Measurements from ENCODE around the gene GATA6.
A peak's percentile ranks its signal among the peaks of the same experiment; 100 is the strongest.

Gene GATA6

DNA sequence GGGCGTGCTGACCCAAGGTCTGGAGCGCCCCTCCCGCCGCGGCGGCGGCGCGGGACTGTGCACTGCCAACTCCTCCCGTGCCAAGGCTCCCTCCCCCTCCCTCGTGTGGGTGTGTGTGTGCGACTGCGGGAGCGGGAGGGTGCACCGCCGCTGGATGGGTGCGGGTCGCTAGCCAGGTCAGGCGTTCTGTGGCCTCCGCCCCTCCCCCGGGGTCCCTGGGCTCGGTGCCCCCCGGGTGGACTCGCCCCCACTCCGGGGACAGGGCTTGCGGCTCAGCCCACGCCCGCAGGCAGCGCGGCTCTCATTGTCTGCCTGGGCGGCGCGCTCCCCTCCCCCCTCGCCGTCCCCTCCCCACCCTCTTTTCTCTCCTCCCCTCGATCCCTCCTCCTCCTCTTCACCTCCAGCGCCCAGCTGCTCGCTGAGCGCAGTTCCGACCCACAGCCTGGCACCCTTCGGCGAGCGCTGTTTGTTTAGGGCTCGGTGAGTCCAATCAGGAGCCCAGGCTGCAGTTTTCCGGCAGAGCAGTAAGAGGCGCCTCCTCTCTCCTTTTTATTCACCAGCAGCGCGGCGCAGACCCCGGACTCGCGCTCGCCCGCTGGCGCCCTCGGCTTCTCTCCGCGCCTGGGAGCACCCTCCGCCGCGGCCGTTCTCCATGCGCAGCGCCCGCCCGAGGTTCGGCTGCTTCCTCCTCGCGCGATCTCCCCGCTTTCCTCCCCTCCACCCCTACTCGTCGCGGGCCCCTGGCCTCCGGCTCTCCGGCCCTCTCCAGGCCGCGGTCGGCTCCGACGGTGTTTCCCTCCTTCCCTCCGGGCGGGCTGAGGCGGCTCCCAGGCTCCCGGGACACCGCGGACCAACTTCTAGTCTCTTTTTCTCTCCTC is at the start of gene GATA6:
GATA6 (plus strand) TSS at position 579 of the 878 bp plus-strand sequence. CDS start 1,556 bp downstream, outside the sequence.
- DNase-seq (ENCODE audit: low spot score), result peak; percentile 59

DNA sequence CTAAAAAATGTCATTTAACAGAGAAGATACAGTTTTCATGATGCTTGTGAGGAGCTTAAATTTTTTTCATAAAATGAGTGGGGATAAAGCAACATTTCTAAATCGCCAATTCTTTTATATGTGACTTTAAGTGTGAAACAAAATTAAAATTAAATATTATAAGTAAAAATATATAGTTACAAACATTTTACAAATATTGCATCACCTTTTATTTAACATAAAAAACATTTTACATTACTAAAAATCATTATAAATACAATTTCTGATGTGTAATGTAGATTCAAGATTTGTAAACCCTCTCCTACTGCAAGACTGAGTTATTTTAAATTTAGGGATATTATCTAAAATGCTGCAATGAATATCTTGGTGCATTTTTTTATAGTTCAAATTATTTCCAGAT is 44.4 kb upstream of the GATA6 start:
- DNase-seq (ENCODE audit: low spot score), result no peak

DNA sequence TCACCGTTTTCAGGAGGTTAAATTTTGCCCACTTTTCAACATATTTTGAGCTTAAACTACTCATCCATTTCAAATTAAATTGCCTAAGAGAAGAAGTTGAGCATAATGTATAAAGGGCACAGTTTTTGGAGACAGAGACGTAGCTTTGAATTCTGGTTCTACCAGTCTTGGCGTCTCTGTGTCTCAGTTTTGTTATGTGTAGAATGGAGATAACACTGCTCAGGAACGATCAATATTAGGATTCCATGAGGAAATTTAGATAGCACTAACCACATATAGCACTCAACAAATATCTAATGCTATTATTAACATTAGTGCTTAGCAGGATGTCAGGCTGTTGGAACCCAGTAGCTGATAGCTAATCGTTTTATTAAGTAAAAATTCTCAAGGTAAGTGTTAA is 40.4 kb upstream of the GATA6 start:
- no peak for DNase-seq (ENCODE audit: low spot score)

DNA sequence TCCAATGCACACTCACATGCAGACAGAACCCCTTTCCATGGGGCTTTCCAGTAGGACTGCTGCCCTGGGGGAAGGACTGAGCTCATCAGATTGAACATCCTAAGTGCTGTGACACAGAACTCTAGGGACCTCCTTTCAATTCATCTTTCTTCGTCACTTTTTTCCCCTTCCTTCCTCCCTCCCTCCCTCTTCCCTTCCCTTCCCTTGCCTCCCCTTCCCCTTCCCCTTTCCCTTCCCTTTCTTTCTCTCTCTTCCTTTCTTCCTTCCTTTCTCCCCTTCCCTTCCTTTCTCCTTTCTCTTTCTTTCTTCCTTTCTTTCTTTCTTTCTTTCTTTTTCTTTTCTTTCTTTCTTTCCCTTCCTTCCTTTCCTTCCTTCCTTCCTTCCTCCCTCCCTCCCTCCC is 39.6 kb upstream of the GATA6 start:
- no peak for DNase-seq (ENCODE audit: low spot score)

- no peak for DNase-seq (ENCODE audit: low spot score)
These were observed 37.1 kb upstream of the GATA6 start for GRCh38 chr18:22132258-22132657.

DNA sequence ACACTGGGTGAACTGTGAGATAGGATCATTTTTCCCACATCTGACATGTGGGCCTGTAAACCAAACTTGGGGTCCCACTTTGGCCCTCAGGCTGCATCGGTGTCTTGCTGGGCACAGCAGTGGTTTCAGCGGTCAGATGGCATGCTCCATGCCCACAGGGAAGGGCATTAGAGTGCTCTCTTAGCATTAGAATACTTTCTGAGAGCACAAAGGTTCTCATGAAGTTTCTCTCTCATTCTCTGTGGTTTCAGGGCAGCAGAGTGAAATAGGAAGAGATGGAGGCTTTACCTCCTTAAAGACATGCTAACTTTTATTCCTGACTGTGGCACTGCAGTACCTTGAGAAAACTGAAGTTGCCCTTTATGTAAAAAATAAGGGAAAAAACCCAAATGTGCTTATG is 36.6 kb upstream of the GATA6 start:
- DNase-seq (ENCODE audit: low spot score), result no peak

GRCh38 chr18:22136395-22136794 is 33.0 kb upstream of the GATA6 start:
- DNase-seq (ENCODE audit: low spot score), result no peak

DNA sequence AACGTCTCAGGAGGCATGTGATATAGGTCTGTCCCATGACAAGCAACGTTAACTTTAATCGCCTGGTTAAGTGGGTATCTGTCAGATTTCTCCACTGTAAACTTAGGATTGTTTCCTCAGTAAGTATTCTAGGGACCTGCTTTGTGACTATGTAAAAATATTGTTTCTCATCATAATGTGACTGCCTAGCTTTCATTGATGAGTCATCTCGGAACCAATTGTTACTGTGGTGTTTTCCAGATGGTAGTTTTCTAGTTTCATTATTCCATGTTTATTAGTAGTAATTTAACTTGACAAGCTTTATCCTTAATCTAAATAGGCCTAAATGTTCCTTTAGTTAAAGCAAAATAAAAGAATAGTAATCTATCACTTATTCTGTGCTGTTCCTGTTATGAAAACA is 28.2 kb upstream of the GATA6 start:
- DNase-seq (ENCODE audit: low spot score), result no peak

GRCh38 chr18:22143347-22144340 is 25.7 kb upstream of the GATA6 start:
- DNase-seq (ENCODE audit: low spot score), result no peak

GRCh38 chr18:22145160-22145559 is 24.2 kb upstream of the GATA6 start:
- no peak for DNase-seq (ENCODE audit: low spot score)

GRCh38 chr18:22149710-22150109 is 19.7 kb upstream of the GATA6 start:
- DNase-seq (ENCODE audit: low spot score), result no peak

DNA sequence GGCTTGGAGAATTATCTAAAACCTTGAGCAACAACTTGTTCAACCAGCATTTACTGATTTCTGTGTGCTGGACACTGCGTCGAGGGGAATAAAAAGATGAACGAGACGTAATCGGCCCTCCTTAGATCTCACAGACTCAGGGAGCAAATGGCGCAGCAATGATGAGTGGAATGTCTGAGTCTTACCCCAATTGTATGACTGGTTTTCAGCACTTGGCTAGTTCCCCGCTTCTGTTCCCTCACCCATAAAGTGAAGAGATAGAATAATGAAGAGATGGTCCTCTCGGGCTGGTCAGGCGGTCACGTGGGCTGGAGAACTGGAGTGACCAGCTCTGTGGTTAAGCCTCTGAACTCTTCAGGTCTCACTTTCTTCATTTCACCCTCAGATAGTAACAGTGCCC is 17.3 kb upstream of the GATA6 start:
- DNase-seq (ENCODE audit: low spot score), result no peak

DNA sequence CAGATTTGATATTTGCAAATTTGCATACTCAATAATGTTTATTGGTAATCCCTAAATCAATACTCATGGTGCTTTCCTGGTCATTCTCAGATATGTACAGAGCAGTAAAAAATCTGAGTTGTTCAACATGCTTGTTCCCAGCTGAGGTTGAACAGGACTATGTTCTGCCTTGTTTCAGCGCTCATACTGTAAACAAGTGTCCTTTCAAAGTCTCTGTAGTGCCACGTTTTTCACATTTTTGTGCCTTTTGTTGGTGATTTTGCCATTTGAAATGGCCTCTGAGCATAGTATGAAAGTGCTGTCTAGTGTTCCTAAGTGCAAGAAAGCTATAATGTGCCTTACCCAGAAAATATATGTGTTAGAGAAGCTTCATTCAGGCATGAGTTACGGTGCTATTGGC is 16.0 kb upstream of the GATA6 start:
- no peak for DNase-seq (ENCODE audit: low spot score)

- no peak for DNase-seq (ENCODE audit: low spot score)
These were observed 13.8 kb upstream of the GATA6 start for GRCh38 chr18:22155584-22155983.

DNA sequence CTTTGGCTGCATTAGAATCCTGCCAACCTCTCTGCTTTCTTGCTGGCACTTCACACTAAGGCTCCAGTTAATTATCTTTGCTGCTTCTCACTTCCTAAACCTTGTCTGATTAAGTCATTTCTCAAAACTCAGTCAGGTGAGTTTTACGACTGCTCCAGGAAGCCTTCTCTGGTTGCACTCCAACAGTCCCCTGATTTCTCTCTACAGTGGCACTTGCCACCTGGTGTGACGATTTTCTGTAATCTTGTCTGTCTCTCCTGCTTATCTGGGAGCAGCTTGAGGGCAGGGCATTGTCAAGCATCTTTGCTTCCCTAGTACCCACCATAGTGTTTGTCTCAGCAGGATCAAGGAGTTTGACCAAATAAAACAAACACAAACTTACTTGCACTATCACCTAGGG is 10.4 kb upstream of the GATA6 start:
- DNase-seq (ENCODE audit: low spot score), result no peak

GRCh38 chr18:22161090-22161489 is 8.3 kb upstream of the GATA6 start:
- no peak for DNase-seq (ENCODE audit: low spot score)

GRCh38 chr18:22163416-22164161 is 5.8 kb upstream of the GATA6 start:
- no peak for DNase-seq (ENCODE audit: low spot score)

DNA sequence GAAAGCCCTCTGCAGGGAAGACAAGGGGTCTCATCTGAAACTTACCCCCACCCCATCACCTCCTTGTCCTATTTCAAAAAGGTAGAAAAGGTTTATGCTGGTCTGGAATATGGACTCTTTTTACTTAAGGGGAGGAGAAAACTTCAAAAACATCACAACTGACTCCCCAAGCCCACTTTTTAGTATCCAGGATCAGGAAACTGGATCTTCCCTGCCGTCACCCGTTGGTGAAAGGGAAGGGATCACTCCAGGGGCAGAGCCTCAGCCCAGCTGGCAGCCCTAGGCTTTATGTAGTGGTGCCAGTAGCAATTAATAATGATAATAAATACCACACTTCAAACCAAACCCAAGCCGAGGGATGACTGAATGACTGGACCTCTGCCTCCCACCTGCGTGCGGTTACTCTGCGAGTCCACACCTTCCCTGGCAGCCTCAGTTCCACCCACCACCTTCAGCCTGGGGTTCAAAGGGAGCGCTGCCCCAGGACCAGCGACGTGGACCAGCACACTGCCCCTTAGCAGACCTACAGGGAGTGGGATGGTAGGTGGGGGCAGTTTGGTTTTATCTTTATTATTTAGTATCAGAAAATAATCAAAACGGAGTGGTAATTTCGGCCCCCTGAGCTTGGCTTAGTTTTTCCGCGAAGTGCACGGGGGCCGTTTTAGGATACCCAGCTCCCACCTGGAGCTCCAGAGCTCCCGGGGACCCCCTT is 4.9 kb upstream of the GATA6 start:
- no peak for DNase-seq (ENCODE audit: low spot score)

GRCh38 chr18:22165049-22165602 is 4.3 kb upstream of the GATA6 start:
- DNase-seq (ENCODE audit: low spot score), result no peak

DNA sequence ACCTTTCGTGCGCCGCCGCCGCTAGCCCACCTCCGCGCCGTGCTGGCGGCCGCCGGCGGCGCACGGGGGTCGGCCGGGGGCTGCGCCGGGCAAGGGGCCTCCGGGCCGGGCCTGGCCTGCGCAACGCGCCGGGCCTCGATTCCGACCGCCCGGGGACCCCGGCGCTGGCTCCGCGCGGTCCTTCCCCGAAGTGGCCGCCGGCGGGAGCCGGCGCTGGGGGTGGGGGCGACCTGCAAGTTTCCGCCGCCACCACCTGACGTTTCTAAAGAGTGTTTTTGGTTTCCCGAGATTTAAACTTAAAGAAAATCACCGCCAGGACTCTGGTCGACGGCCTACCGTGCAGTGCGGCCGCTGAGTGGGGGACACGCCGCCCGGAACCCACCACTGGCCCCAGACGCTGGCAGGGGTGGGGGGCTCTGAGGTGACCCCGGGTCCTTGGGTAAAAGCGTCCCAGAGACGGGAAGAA is 3.8 kb upstream of the GATA6 start:
- no peak for DNase-seq (ENCODE audit: low spot score)
